ENCODE measurements around the gene TMEM60.
"Not testable (repeated sequence)": the region's sequence is repeated elsewhere in the genome, so short reads cannot be mapped to it uniquely, and the experiment has no call there.

The TMEM60 gene

DNA sequence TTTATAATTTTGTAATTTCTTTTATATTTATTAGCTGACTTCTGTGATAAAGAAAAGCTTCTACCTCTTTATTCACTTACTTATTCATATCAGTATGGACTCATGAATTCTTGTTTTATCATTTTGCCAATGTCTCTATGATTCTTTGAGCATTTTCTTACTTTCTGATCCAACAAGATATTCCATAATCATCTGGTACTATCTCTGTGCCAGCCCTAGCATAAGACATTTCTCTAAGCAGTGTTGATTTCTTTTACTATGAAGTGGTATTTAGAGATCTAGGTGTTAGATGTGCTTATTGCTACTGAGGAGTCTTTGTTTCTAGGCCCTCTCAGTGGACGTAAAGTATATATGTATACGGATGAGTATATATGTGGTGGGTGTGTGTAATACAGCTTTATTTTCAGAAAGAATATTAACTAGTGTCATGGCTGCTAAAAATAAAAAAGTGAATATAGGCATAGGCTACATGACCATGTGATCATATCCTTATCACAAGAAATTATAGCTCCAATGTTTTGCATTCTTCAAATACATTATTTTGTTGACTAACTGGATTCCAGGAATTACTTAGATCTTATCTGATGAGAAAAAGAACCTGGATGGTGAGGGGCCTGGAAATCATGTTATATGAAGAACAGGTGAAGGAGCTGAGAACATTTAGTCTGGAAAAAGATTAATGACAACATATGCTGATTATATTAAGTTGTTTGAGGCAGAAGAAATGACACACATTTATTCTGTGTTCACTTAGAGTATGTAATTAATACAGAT lies 13.5 kb upstream of the TMEM60 start:
- no peak for DNase-seq (ENCODE audit: low read depth)

GRCh38 chr7:77808517-77808916 lies 10.3 kb upstream of the TMEM60 start:
- no peak for DNase-seq (ENCODE audit: low read depth)

DNA sequence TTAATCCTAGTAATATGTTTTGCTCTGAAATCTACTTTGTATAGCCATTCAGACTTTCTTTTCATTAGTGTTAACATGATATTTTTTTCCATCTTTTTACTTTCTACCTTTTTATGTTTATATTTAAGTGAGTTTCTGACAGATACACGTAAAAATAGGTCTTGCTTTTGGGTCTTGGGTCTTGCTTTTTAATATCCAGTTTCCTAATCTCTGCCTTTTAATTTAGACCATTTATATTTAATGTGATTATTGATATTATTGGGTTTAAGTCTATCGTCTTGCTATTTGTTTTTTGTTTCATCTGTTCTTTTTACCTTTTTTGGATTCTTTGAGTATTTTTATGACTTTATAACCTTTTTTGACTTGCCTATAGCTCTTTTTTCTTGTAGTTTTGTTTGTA lies 8.2 kb upstream of the TMEM60 start:
- DNase-seq (ENCODE audit: low read depth) = no peak

- no peak for DNase-seq (ENCODE audit: low read depth)
Observed at GRCh38 chr7:77802557-77803405, 4.5 kb upstream of the TMEM60 start.

- no peak for DNase-seq (ENCODE audit: low read depth)
Observed at GRCh38 chr7:77800730-77801129, 2.5 kb upstream of the TMEM60 start.

DNA sequence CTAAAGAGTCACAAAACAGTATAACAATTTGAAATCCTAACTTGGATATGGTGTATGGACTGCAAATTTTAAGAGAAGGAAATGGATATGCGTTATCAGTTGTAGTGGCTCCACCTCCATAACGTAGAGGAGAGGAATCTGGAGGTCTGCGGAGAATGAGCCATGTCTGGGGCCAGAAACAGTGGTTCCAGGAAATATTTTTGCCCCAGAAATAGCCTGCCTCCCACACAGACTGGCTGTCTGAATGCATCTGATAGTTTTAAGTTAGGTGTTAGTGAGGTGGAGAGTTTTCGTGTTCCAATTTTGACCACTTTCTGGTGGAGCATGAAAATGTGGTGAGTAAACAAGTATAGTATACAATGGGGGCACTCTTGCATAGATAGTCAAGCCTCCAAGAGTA lies 1.9 kb upstream of the TMEM60 start:
- no peak for DNase-seq (ENCODE audit: low read depth)

DNA sequence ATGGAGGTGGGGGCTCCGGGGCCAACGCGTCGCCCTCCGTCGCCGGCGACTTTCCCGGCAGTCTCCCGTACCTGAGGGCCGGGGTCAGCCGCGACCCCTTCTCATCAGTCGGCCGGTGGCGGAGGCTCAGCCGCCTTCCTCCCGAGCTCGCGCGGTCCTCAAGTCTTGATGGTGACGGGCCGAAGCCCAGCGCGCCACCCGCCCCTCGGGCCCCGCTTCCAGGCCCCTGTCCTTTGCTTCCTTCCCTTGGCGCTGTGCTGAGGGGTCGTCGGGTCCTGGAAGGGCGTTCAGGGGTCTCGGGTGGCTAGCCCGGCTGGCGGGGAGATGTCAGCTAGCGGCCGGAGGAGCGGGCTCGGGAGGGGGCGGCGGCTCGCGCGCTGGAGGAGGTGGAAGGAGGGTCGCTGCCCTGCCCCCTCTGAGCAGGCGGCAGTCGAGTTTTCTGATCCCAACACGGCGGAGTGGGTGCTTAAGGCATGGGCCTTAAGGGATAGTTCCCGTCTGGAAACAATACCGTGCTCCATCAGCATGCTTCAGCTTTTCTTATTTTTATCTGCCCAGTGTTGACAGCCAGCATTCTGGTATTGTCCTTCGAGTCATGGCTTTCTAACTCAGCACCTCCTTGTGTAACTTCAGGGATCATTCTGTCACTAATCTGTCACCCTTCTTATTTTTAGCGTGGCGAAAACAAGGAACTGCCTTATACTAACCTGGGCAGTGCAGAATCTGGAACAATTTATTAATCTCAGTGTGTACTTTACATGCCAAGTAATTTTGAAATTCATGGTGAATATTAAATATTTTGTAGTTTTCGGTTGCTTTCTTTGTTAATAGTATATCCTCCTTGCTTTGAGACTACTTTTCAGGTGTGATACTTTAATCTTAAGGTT lies 1.1 kb upstream of the TMEM60 start:
- DNase-seq (ENCODE audit: low read depth) = no peak

DNA sequence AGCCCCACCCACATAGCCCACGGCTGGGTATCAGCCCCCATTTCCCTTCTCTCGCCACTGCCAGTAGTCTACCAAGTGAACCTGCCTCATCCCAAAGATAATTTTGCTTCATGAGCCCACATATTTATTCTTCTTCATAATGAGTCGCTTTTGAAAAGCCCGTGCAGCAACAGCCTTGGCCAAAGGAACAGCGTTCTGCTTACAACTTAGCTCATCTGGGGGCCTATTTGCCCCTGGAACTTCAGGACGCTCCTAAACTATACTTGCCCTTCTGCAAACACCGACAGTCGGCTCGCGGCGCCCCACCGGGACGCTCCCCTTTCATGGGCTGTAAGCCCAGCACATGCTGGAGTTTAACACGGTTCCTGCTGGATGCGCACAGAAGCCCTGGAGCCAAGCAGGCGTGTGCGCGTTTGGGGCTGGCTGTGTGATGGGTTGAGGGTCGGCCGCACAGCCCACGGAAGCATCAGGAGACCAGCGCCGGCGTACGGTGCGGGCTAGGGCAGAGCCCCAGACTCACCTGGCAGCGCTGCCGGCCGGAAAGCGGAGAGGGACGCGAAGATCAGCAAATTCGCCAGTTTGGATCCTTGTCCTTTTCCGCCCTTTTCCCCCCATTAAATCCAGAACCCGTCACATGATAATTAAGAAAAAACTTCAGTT lies 370 bp downstream of the TMEM60 start:
- DNase-seq (ENCODE audit: low read depth) = no peak

- no peak for DNase-seq (ENCODE audit: low read depth)
Observed at GRCh38 chr7:77796960-77797359, 1.3 kb downstream of the TMEM60 start.

GRCh38 chr7:77796109-77796508 lies 2.1 kb downstream of the TMEM60 start:
- DNase-seq (ENCODE audit: low read depth) = no peak

DNA sequence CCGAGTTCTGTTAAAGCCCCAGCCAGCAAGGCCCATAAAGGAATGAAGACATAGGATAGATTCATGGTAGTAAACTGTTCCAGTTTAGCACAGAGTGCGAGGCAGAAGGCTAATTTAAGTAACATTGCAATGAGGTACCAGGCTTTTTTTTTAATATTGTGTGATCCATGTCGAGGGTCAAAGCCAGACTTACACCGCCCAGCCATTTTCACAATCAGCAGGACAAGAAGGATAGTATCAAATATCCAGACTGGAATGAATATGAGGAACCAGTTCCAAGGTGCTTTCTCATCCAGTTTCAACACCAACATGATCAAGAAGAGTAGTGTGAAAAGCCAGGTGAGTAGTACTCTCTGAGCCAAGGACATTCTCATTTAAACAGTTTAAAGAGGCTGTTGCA lies 4.2 kb downstream of the TMEM60 start:
- no peak for DNase-seq (ENCODE audit: low read depth)

GRCh38 chr7:77791956-77792355 lies 6.3 kb downstream of the TMEM60 start:
- DNase-seq (ENCODE audit: low read depth) = no peak

- no peak for DNase-seq (ENCODE audit: low read depth)
Observed at GRCh38 chr7:77791336-77791735, 6.9 kb downstream of the TMEM60 start.

- no peak for DNase-seq (ENCODE audit: low read depth)
Observed at GRCh38 chr7:77788327-77788902, 9.8 kb downstream of the TMEM60 start.

DNA sequence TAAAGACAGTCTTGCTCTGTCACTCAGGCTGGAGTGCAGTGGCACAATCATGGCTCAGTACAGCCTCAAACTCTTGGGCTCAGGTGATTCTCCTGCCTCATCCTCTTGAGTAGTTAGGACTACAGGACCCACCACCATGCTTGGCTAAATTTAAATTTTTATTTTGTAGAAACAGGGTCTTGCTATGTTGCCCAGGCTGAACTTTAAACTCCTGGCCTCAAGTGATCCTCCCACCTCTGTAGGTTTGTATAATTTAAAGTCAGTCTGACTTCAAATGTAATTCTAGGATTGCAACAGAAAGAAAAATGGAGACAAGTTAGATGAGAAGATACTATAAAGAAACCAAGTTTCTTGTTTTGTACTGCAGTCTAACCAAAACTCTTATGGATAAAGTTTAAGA lies 11.5 kb downstream of the TMEM60 start:
- no peak for DNase-seq (ENCODE audit: low read depth)

DNA sequence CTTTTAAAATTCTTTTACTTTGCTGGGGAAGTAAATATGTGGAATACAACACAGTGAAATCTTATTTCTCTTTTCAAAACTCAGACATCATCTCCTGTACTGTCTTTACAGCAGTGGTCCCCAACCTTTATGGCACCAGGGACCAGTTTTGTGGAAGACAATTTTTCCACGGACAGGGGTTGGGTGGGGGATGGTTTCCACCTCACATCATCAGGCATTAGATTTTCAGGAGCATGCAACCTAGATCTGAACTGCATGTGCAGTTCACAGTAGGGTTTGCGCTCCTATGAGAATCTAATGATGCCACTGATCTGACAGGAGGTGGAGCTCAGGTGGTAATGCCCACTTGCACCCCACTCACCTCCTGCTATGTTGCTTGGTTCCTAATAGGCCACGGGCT lies 12.2 kb downstream of the TMEM60 start:
- no peak for DNase-seq (ENCODE audit: low read depth)

GRCh38 chr7:77784426-77784825 lies 13.8 kb downstream of the TMEM60 start:
- DNase-seq (ENCODE audit: low read depth) = not testable (repeated sequence)

- no peak for DNase-seq (ENCODE audit: low read depth)
Observed at GRCh38 chr7:77783545-77783944, 14.7 kb downstream of the TMEM60 start.

GRCh38 chr7:77783111-77783510 lies 15.1 kb downstream of the TMEM60 start:
- DNase-seq (ENCODE audit: low read depth) = no peak

GRCh38 chr7:77782383-77782782 lies 15.9 kb downstream of the TMEM60 start:
- no peak for DNase-seq (ENCODE audit: low read depth)

DNA sequence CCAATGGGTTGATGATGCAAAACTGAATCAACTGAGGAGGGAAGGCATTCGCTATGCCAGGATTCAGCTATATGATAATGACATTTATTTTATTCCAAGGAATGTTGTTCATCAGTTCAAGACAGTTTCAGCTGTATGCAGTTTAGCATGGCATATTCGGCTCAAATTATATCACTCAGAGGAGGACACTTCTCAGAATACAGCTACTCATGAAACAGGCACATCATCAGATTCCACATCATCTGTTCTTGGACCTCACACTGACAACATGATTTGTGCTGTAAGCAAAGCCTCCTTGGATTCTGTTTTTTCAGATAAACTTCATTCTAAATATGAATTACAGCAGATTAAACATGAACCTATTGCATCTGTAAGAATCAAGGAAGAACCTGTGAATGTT lies 19.7 kb downstream of the TMEM60 start:
- no peak for DNase-seq (ENCODE audit: low read depth)

- DNase-seq (ENCODE audit: low read depth) = no peak
Observed at GRCh38 chr7:77771901-77772300, 26.3 kb downstream of the TMEM60 start.

Measured in non-pigmented ciliary epithelial cell (primary cell).